Astrocyte (in vitro differentiated cells and primary cell): ENCODE measurements around the gene CLEC4D. TPM values are rescaled to one million over a fixed set of nuclear protein-coding genes. Genes with fewer than 3 reads are reported as not detected.
"Not testable (repeated sequence)": the region's sequence is repeated elsewhere in the genome, so short reads cannot be mapped to it uniquely, and the experiment has no call there.

ENCODE experiments used
- DNase-seq: peaks from one replicate; pipeline ENCODE4 v3.0.0-alpha.2; 2010; ENCODE audit warnings: low read depth
- FAIRE-seq: peaks from 2 replicates; lab custom pipeline; 2011; peaks lifted over from hg19 to GRCh38; lab: Jason Lieb, UNC
- H2AFZ ChIP-seq: 2 replicates; pipeline ENCODE4 v1.6.0; 2012; ENCODE audit warnings: low read depth, low read length, inconsistent platforms
- H3K27ac ChIP-seq: 2 replicates; pipeline ENCODE4 v1.5.1; 2011; ENCODE audit warnings: low read depth, low read length, inconsistent platforms
- H3K27me3 ChIP-seq: 2 replicates; pipeline ENCODE4 v1.6.0; 2011; ENCODE audit warnings: low read length, inconsistent platforms; ENCODE audit not compliant: insufficient read depth
- H3K36me3 ChIP-seq: 2 replicates; pipeline ENCODE4 v1.5.1; 2011; ENCODE audit warnings: low read length, inconsistent platforms; ENCODE audit not compliant: insufficient read depth
- H3K4me1 ChIP-seq: 2 replicates; pipeline ENCODE4 v1.5.1; 2011; ENCODE audit warnings: low read length, inconsistent platforms; ENCODE audit not compliant: insufficient read depth
- H3K4me2 ChIP-seq: 2 replicates; pipeline ENCODE4 v1.6.0; 2012; ENCODE audit warnings: low read length, inconsistent platforms
- H3K4me3 ChIP-seq: 2 replicates; pipeline ENCODE4 v1.5.1; 2011; ENCODE audit warnings: low read depth, mild to moderate bottlenecking, low read length, inconsistent platforms; ENCODE audit not compliant: insufficient read depth
- H3K79me2 ChIP-seq: 2 replicates; pipeline ENCODE4 v1.6.0; 2012; ENCODE audit warnings: mild to moderate bottlenecking, low read length, inconsistent platforms; ENCODE audit not compliant: insufficient read depth
- H3K9ac ChIP-seq: 2 replicates; pipeline ENCODE4 v1.6.0; 2012; ENCODE audit warnings: mild to moderate bottlenecking, low read length, inconsistent platforms
- H3K9me3 ChIP-seq: 2 replicates; pipeline ENCODE4 v1.5.1; 2012; ENCODE audit warnings: low read depth, mild to moderate bottlenecking, low read length, inconsistent platforms; ENCODE audit not compliant: insufficient read depth
- H4K20me1 ChIP-seq: 2 replicates; pipeline ENCODE4 v1.6.0; 2012; ENCODE audit warnings: low read length, inconsistent platforms; ENCODE audit not compliant: insufficient read depth
- H3K27ac Mint-ChIP-seq: one replicate; pipeline ENCODE4 v1.8.0; 2021; ENCODE audit warnings: mild to moderate bottlenecking, mixed read lengths; ENCODE audit not compliant: unreplicated experiment
- H3K27me3 Mint-ChIP-seq: one replicate; pipeline ENCODE4 v1.8.0; 2021; ENCODE audit warnings: low read depth, mixed read lengths; ENCODE audit not compliant: unreplicated experiment
- H3K36me3 Mint-ChIP-seq: one replicate; pipeline ENCODE4 v1.8.0; 2021; ENCODE audit warnings: low read depth, mixed read lengths; ENCODE audit not compliant: unreplicated experiment
- H3K4me1 Mint-ChIP-seq: one replicate; pipeline ENCODE4 v1.8.0; 2021; ENCODE audit warnings: low read depth, mixed read lengths; ENCODE audit not compliant: unreplicated experiment
- H3K4me3 Mint-ChIP-seq: one replicate; pipeline ENCODE4 v1.8.0; 2021; ENCODE audit warnings: mild to moderate bottlenecking, moderate library complexity, mixed read lengths; ENCODE audit not compliant: unreplicated experiment
- H3K9me3 Mint-ChIP-seq: one replicate; pipeline ENCODE4 v1.8.0; 2021; ENCODE audit warnings: mild to moderate bottlenecking, mixed read lengths; ENCODE audit not compliant: unreplicated experiment
- EZH2 ChIP-seq: IDR thresholded peaks from 2 replicates; pipeline ENCODE4 v1.6.1; 2012; ENCODE audit warnings: mild to moderate bottlenecking, low read length, inconsistent platforms; ENCODE audit not compliant: insufficient read depth
- total RNA-seq: library from RNA; stranded (reverse); gene quantifications from 2 replicates; pipeline ENCODE4 v1.2.1, GENCODE V29; 2021
- TF ChIP-seq, protein P1 (sequence below): IDR thresholded peaks from 2 replicates; pipeline ENCODE4 v1.5.1; 2011; ENCODE audit warnings: low read depth, mild to moderate bottlenecking, inconsistent platforms, low read length, moderate library complexity; ENCODE audit not compliant: insufficient read depth

Gene CLEC4D
- total RNA-seq, 1 donor from 2014 or later, result not detected

DNA sequence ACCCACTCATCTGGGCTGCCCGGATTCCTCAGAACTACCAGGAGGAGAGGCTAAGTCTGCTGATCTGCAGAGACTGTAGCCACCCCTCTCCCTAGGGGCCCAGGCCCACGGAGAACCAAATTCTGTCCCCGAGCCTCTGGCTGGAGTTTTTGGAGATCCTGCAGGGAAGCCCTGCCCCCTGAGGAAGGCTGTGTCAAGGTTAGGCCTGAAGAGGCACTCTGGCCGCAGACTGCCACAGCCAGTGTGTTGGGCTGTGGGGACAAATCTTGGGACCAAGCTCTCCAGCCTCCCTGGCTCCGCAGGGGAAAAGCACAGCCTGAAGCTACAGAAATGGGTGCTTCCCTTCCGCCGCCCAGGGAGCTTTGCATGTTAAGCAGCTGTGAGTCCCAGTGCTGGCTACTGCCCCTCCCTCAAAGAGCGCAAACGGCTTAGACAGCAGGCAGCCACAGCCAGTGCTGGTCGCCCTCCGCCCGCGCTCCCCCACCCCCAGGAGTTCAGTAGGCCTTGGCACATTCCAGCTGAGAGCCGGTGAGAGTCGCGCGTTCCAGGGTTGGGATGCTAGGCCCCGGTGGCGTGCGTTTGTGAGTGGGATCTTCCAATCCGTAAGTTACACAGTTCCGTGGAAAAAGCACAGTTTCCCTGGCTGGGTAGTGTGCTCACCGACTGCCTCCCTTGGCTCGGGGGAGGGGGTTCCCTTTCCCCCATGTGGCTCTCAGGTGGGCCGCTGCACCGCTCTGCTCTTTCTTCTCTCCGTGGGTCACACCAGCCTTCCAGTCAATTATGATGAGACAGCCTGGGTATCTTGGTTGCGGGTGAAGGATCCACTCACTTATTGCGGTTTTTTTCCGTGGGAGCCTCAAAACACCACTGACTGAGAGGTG is 14.2 kb downstream of the CLEC4D start:
- H3K9ac ChIP-seq, result no peak overlapping the region
- H3K27ac ChIP-seq, result no peak overlapping the region
- H4K20me1 ChIP-seq, result no peaks in the 10 kb centered on the region
- FAIRE-seq, result no peak
- H3K36me3 Mint-ChIP-seq, result no peaks in the 10 kb centered on the region
- no peaks in the 10 kb centered on the region for H3K27me3 Mint-ChIP-seq
- TF ChIP-seq, protein P1, sequence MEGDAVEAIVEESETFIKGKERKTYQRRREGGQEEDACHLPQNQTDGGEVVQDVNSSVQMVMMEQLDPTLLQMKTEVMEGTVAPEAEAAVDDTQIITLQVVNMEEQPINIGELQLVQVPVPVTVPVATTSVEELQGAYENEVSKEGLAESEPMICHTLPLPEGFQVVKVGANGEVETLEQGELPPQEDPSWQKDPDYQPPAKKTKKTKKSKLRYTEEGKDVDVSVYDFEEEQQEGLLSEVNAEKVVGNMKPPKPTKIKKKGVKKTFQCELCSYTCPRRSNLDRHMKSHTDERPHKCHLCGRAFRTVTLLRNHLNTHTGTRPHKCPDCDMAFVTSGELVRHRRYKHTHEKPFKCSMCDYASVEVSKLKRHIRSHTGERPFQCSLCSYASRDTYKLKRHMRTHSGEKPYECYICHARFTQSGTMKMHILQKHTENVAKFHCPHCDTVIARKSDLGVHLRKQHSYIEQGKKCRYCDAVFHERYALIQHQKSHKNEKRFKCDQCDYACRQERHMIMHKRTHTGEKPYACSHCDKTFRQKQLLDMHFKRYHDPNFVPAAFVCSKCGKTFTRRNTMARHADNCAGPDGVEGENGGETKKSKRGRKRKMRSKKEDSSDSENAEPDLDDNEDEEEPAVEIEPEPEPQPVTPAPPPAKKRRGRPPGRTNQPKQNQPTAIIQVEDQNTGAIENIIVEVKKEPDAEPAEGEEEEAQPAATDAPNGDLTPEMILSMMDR, result no peak
- no peak for TF ChIP-seq EZH2
- no peak overlapping the region for H3K4me3 ChIP-seq
- no peak overlapping the region for H3K4me2 ChIP-seq
- H3K4me1 ChIP-seq, result no peaks in the 10 kb centered on the region
- H3K9me3 ChIP-seq, result no peaks in the 10 kb centered on the region
- no peaks in the 10 kb centered on the region for H3K79me2 ChIP-seq
- H3K4me3 Mint-ChIP-seq, result no peak overlapping the region
- H3K4me1 Mint-ChIP-seq, result no peaks in the 10 kb centered on the region
- peaks cover 9% of the 10 kb centered on the region for H3K9me3 Mint-ChIP-seq
- no peaks in the 10 kb centered on the region for H3K36me3 ChIP-seq
- H3K27ac Mint-ChIP-seq, result no peak overlapping the region
- H2AFZ ChIP-seq, result no peak overlapping the region
- no peaks in the 10 kb centered on the region for H3K27me3 ChIP-seq
- DNase-seq, result no peak

GRCh38 chr12:8532045-8532444 is 18.7 kb downstream of the CLEC4D start:
- Histone ChIP-seq H4K20me1 (no peaks in the 10 kb centered on the region), H3K9me3 (no peaks in the 10 kb centered on the region)
- no peak for DNase-seq

DNA sequence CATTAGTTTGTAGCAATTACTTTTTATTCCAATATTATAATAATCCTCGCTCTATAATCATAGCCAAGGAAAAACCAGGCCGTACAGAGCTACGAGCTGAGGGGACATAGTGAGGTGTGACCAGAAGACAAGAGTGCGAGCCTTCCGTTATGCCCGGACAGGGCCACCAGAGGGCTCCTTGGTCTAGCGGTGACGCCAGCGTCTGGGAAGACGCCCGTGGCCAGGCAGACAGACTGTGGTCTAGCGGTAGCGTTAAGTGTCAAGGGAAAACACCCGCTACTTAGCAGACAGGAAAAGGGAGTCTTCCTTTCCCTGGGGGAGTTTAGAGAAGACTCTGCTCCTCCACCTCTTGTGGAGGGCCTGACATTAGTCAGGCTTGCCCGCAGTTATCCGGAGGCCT is 24.5 kb downstream of the CLEC4D start:
- not testable (repeated sequence) for H3K4me1 Mint-ChIP-seq, H3K79me2 ChIP-seq, H3K4me2 ChIP-seq, DNase-seq, H4K20me1 ChIP-seq, H3K9me3 ChIP-seq, H3K4me3 ChIP-seq, H3K9ac ChIP-seq, H3K36me3 ChIP-seq, H3K27me3 ChIP-seq, H3K27me3 Mint-ChIP-seq, H3K4me3 Mint-ChIP-seq, H3K4me1 ChIP-seq, H3K27ac Mint-ChIP-seq, H3K27ac ChIP-seq, H2AFZ ChIP-seq, H3K36me3 Mint-ChIP-seq, H3K9me3 Mint-ChIP-seq, FAIRE-seq

More at GRCh38 chr12:8532045-8532444, 18.7 kb downstream of the CLEC4D start:
- TF ChIP-seq, protein P1, result no peak
- no peak for TF ChIP-seq EZH2
- H3K4me1 Mint-ChIP-seq, result no peaks in the 10 kb centered on the region
- no peaks in the 10 kb centered on the region for H3K9me3 Mint-ChIP-seq
- H3K27ac Mint-ChIP-seq, result no peak overlapping the region
- Histone ChIP-seq H3K27ac (no peak overlapping the region), H3K4me1 (no peaks in the 10 kb centered on the region), H3K79me2 (no peaks in the 10 kb centered on the region), H3K4me3 (no peak overlapping the region), H3K27me3 (no peaks in the 10 kb centered on the region), H2AFZ (no peak overlapping the region), H3K9ac (no peak overlapping the region), H3K36me3 (no peaks in the 10 kb centered on the region), H3K4me2 (no peak overlapping the region)
- no peak overlapping the region for H3K4me3 Mint-ChIP-seq
- no peaks in the 10 kb centered on the region for H3K27me3 Mint-ChIP-seq
- no peak for FAIRE-seq
- H3K36me3 Mint-ChIP-seq, result no peaks in the 10 kb centered on the region

DNA sequence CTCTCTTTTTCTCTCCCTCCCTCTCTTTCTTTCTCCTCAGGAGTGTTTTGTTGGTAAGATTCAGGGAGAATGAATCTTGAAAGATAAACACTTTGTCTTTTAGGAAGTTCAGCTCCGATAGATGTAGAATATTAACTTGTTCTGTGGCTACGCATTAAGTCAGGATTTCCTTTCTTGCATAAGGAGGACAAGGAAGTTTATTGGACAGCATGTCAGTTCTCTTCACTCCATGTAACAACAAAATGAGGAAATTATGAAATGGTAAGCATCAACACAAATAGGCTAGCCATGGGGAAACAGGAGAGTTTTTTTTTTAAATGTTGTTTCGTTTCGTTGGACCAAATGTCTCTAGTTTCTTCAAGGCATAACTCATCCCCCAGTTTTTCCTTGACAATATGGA is 27.5 kb downstream of the CLEC4D start, which contains the start of gene CLEC4E:
Gene CLEC4E, minus strand, starts transcription at position 75 of the 400 bp plus-strand sequence. CDS start 108 bp downstream, outside the sequence.
- not testable (repeated sequence) for H3K4me2 ChIP-seq, H3K4me3 ChIP-seq, H3K27ac ChIP-seq, DNase-seq, H3K9me3 ChIP-seq, H3K9ac ChIP-seq, H3K4me1 Mint-ChIP-seq, H3K36me3 ChIP-seq, H3K27me3 ChIP-seq, H3K27me3 Mint-ChIP-seq, H3K4me3 Mint-ChIP-seq, H3K27ac Mint-ChIP-seq, H3K36me3 Mint-ChIP-seq, H4K20me1 ChIP-seq, H2AFZ ChIP-seq, H3K79me2 ChIP-seq, H3K9me3 Mint-ChIP-seq, H3K4me1 ChIP-seq
- FAIRE-seq, result peak; percentile 20
